PC-9 (cell line): ENCODE measurements around the gene TUBB4B. TPM values are rescaled to one million over a fixed set of nuclear protein-coding genes. Genes with fewer than 3 reads are reported as not detected.

Source experiments
- BruUV-seq: library from RNA; stranded (reverse); fragments of 400-500 nt; replicated peaks from 2 replicates; lab custom pipeline; 2021; lab: Mats Ljungman, UMichigan
- CTCF ChIA-PET: fragments of 300-600 bp; sonication (Branson Sonifier 250); formaldehyde crosslinking; loops from one replicate; lab custom pipeline; 2022; ENCODE audit warnings: antibody characterized with exemption; lab: Charles Lee
- POLR2A ChIA-PET: fragments of 300-600 bp; sonication (Branson Sonifier 250); formaldehyde crosslinking; loops from one replicate; lab custom pipeline; 2022; ENCODE audit warnings: antibody characterized with exemption; ENCODE audit not compliant: unreplicated experiment; lab: Charles Lee
- DNase-seq, 2 experiments: peaks; one replicate each; pipeline versions ENCODE4 v3.0.0 to v3.0.0-alpha.2; 2015 to 2022; ENCODE audit warnings: mixed read lengths in 1 of 2
- H2AFZ ChIP-seq: fragments of 200-600 bp; sonication (generic); 2 replicates; pipeline ENCODE4 v1.8.1; 2017; ENCODE audit warnings: antibody characterized with exemption
- H3F3A ChIP-seq: fragments of 200-600 bp; sonication (generic); 2 replicates; pipeline ENCODE4 v1.8.1; 2017; ENCODE audit warnings: antibody characterized with exemption, mild to moderate bottlenecking, low read depth; ENCODE audit not compliant: insufficient read depth
- H3K27ac ChIP-seq: fragments of 200-600 bp; sonication (generic); 2 replicates; pipeline ENCODE4 v1.6.1; 2016; ENCODE audit warnings: mixed run types
- H3K27me3 ChIP-seq: fragments of 200-600 bp; sonication (generic); 2 replicates; pipeline ENCODE4 v1.6.1; 2016; ENCODE audit warnings: low read depth, mixed run types; ENCODE audit not compliant: insufficient read depth
- H3K36me3 ChIP-seq: fragments of 200-600 bp; sonication (generic); 2 replicates; pipeline ENCODE4 v1.6.1; 2016; ENCODE audit warnings: low read depth, mixed run types
- H3K4me1 ChIP-seq: fragments of 200-600 bp; sonication (generic); replicated peaks from 2 replicates; pipeline ENCODE4 v1.6.1; 2016; ENCODE audit warnings: mixed run types; ENCODE audit not compliant: insufficient read depth
- H3K4me2 ChIP-seq: fragments of 200-600 bp; sonication (generic); 2 replicates; pipeline ENCODE4 v1.6.1; 2017; ENCODE audit warnings: mixed run types
- H3K4me3 ChIP-seq: fragments of 200-600 bp; sonication (generic); 2 replicates; pipeline ENCODE4 v1.6.1; 2016; ENCODE audit warnings: mixed run types
- H3K79me2 ChIP-seq: fragments of 200-600 bp; sonication (generic); 2 replicates; pipeline ENCODE4 v1.6.1; 2017; ENCODE audit warnings: low read depth, mixed run types
- H3K9me2 ChIP-seq: fragments of 200-600 bp; sonication (generic); 2 replicates; pipeline ENCODE4 v1.8.1; 2017; ENCODE audit warnings: mild to moderate bottlenecking; ENCODE audit not compliant: insufficient read depth
- H3K9me3 ChIP-seq: fragments of 200-600 bp; sonication (generic); 2 replicates; pipeline ENCODE4 v1.8.1; 2016; ENCODE audit warnings: low read depth; ENCODE audit not compliant: insufficient read depth
- H4K20me1 ChIP-seq: fragments of 200-600 bp; sonication (generic); 2 replicates; pipeline ENCODE4 v1.8.1; 2017; ENCODE audit not compliant: insufficient read depth
- CTCF ChIP-seq: fragments of 200-600 bp; sonication (generic); conservative IDR thresholded peaks from 2 replicates; pipeline ENCODE4 v1.6.1; 2017; ENCODE audit warnings: mixed run types, antibody characterized with exemption, mild to moderate bottlenecking, moderate library complexity
- EZH2 ChIP-seq: fragments of 200-600 bp; sonication (generic); IDR thresholded peaks from 2 replicates; pipeline ENCODE4 v1.8.0; 2017; ENCODE audit warnings: antibody characterized with exemption, low read depth
- intact Hi-C: fragments of 100-400 bp; cut with micrococcal nuclease; formaldehyde crosslinking; loops from one replicate; pipeline ENCODE4 v1.10.0; 2022; ENCODE audit not compliant: unreplicated experiment
- total RNA-seq: library from RNA; stranded (reverse); gene quantifications from 2 replicates; pipeline ENCODE4 v1.2.3, GENCODE V29; 2021

TUBB4B gene
- total RNA-seq, 1 experiment from 2014 or later: 494 TPM

- ChIA-PET CTCF (no interaction called here), POLR2A (no interaction called here)
- Histone ChIP-seq H3K79me2 (peaks cover 3% of the 10 kb centered on the region), H3K9me3 (no peaks in the 10 kb centered on the region), H3K27me3 (no peaks in the 10 kb centered on the region), H3K4me1 (peaks cover 11% of the 10 kb centered on the region), H3K36me3 (no peaks in the 10 kb centered on the region), H3K4me3 (no peak overlapping the region), H2AFZ (no peak overlapping the region), H3K4me2 (no peak overlapping the region), H3F3A (peaks cover 10% of the 10 kb centered on the region; the same call in 1 of the 2 replicates), H4K20me1 (no peaks in the 10 kb centered on the region), H3K9me2 (no peaks in the 10 kb centered on the region), H3K27ac (no peak overlapping the region)
- TF ChIP-seq CTCF (no peak), EZH2 (no peak)
- DNase-seq: no peak
- intact Hi-C loops: no loop called here
- no TSS peak for BruUV-seq
These were observed 9.5 kb downstream of the TUBB4B start for GRCh38 chr9:137250329-137251193.

- H3K4me2 ChIP-seq: no peak within 1 kb of the TSS
These were observed 10.0 kb downstream of the TUBB4B start, which contains the start of gene STPG3 for GRCh38 chr9:137251194-137251461. Gene STPG3 (plus strand): TSS chr9:137251286. CDS start chr9:137251287, 1 bp downstream.

More at GRCh38 chr9:137251194-137251461, 10.0 kb downstream of the TUBB4B start, which contains the start of gene STPG3:
- no peak for DNase-seq
- no peaks in the 10 kb centered on the region for H3K9me2 ChIP-seq
- H3K4me3 ChIP-seq: no peak within 1 kb of the TSS
- H3K36me3 ChIP-seq: no peaks in the 10 kb centered on the region
- H4K20me1 ChIP-seq: peaks cover 5% of the 10 kb centered on the region; the same call in 1 of the 2 replicates
- TF ChIP-seq EZH2 (no peak), CTCF (no peak)
- CTCF ChIA-PET: no interaction called here
- peaks cover 8% of the 10 kb centered on the region for H3K79me2 ChIP-seq
- peaks cover 10% of the 10 kb centered on the region; the same call in 1 of the 2 replicates for H3F3A ChIP-seq
- intact Hi-C loops: no loop called here
- no TSS peak for BruUV-seq
- no peak within 1 kb of the TSS for H3K27ac ChIP-seq
- H2AFZ ChIP-seq: no peak within 1 kb of the TSS
- no peaks in the 10 kb centered on the region for H3K27me3 ChIP-seq
- no peaks in the 10 kb centered on the region for H3K9me3 ChIP-seq
- peaks cover 13% of the 10 kb centered on the region for H3K4me1 ChIP-seq
- POLR2A ChIA-PET: no interaction called here
